Hindlimb muscle (tissue), 1 donor: ENCODE data around the gene OR9A4. TPM values are rescaled to one million over a fixed set of nuclear protein-coding genes. Genes with fewer than 3 reads are reported as not detected.
"Not testable (repeated sequence)": the region's sequence is repeated elsewhere in the genome, so short reads cannot be mapped to it uniquely, and the experiment has no call there.

Experiments
- DNase-seq: peaks from one replicate; pipeline ENCODE4 v3.0.0-alpha.2; 2013
- polyA plus RNA-seq: library from polyadenylated mRNA; unstranded; fragments of 120-200 nt; gene quantifications from one replicate; pipeline ENCODE4 v1.2.1, GENCODE V29; 2013; ENCODE audit not compliant: insufficient read length

Gene OR9A4
- polyA plus RNA-seq: not detected

DNA sequence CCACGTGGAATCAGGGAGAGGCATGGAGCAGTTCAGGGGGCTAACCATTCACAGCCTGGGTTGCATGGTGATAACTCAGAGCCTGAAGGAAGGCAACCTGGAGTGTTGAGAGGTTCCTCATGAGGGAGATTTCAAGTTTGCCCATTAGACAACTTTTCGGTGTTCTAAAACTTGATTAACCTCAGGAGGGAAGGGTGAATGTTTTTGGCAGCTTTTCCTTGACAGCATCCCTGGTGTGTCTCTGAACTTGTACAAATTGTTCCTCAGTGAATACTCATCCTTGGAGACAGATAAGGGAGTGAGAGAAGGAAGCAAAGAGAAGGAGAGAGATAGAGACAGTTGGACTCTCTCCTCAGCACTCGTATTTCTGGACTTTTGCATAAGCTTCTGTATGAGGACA lies at the start of gene OR9A4:
TSS of gene OR9A4 (plus strand) at position 301 of the 400 bp plus-strand sequence. CDS start 2,477 bp downstream, outside the sequence.
- DNase-seq: no peak

DNA sequence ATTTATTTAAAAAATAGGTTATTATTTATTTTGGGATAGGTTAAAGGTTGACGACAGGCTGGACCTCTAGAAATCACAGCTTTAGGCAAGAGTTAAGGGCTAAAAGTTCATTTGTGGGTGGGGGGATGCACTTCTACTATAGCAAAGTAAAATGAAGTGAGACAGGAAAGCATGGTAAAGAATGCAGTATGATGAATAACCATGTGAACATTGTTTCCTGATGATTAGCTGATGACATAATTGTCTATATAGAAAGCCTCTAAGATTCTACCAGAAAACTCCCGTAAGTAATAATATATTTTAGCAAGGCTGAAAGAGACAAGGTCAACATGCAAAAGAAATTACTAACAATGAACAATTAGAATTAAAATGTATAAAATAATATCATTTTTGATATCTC lies 49.2 kb upstream of the OR9A4 start:
- no peak for DNase-seq

GRCh38 chr7:141872931-141873330 lies 43.3 kb upstream of the OR9A4 start:
- no peak for DNase-seq

DNA sequence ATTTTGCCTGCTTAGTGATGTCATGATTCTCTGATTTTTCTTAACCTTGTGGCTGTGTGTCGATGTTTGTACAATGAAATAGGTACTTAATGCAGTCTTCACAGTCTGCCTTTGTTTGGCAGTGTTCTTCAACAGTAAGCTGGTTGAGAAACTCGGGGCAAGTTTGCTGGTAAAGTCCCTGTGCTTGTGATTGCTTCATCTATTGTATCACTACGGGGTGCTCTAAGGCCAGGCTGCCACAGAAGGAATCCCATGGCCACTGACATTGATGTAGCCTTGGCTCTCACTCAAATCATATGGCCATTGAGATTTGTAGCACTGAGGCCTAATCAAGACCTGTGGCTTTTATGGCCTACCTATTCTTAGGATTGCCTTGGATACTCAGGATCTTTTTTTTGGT lies 41.4 kb upstream of the OR9A4 start:
- DNase-seq: no peak

- no peak for DNase-seq
Measured at GRCh38 chr7:141875453-141875852, 40.7 kb upstream of the OR9A4 start.

DNA sequence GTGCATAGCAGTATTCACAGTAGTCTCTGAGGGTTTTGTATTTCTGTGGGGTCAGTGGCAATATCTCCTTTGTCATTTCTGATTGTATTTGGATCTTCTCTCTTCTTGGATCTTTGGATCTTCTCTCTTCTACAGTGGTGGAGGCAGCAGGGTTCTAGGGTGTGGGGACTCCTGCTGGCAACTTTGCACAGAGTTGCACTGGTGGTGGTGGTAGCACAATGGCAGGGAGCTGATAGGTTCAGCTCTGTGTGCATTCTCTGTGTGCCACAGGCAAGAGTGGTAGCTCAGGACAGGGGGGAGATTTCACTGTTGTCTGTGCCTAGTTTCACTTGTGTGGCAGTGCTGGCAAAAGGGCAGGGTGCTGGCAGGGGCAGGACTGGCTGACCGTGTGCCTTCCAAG lies 39.8 kb upstream of the OR9A4 start:
- DNase-seq: no peak

- no peak for DNase-seq
Measured at GRCh38 chr7:141877365-141877764, 38.8 kb upstream of the OR9A4 start.

DNA sequence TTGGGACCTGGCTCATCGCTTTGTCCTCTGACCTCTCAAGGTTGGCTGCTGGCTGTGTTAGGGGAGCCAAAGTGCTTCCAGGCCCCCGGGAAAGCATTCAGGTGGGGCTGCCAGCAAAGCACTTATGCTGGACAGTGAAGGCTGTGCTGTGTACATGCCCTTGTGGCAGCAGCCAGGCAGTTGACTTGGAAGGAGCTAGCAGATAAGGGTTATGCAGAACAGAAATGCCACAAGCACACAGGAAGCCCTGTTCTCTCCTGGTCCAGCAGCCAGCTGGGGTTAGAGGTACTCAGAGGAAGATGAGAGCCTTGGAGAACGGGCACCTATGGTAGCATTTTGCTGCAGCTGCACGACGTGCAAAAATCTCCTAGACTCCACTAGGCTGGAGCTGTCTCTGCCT lies 35.2 kb upstream of the OR9A4 start:
- DNase-seq: no peak

DNA sequence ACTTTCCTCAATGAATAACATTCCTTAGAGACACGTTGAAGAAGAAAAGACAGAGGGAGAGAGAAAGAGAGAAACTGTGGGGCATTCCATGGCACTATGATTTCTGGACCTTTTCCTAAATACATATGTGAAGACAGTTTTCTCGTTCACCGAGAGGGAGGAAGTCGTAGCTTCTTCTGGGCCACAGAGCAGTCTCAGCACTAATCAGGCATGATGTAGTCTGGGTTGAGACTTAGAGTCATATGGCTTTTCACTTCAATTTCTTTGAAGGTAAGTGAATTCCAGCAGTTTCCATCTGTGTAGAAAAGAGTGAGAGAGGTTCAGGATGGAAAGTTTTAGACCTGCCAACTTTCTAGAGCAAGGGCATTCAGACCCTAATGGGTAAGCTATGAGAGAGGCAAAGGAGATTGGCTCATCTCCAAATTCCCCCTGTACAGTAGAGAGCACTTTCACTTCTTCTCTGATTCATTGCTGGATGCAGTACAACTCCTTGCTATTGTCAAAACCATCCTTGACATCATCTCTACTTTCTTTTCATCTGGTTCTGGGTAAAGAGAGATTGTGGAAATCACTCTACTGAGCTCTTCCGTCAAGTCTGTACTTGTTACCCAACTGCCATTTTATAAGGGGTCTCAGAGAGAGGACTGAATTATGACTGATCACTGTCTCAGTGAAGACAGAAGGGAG lies 31.5 kb upstream of the OR9A4 start:
- DNase-seq: no peak

DNA sequence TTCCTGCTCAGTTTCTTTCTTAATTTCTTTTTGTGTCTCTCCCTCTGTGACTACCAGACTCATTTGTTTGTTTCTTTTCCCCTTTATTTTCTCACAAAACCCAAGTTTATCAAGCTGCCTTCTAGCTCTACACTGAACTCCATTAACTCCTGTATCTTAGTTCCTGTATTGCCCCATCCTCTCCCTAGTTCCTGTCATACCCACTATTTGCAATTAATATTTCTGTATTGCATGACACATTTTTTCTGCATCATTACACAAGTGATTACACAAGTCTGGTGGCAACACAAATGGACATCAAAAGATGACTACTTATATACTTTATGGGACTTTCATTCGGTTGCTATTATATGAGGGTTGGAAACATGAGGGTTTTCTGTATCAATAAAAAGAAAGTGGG lies 26.9 kb upstream of the OR9A4 start:
- no peak for DNase-seq

- DNase-seq: no peak
Measured at GRCh38 chr7:141891336-141891735, 24.9 kb upstream of the OR9A4 start.

GRCh38 chr7:141899366-141899765 lies 16.8 kb upstream of the OR9A4 start:
- not testable (repeated sequence) for DNase-seq

DNA sequence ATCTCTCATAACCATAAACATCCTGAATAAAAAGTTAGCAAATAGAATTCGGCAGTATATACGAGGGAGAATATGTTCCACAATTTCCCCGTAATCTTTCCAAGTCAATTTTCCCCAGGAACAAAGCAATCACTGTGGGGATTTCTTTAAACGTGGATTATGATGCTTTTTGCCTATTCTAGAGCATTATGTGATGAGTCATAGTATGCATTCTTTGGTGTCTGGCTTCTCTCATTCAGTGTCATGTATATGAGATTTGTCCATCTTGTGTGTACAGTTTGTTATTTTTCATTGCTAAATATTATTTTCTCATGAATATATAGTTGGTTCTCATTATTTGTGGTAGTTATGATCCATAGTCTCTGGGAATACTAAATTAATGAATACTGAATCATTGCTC lies 9.9 kb upstream of the OR9A4 start:
- no peak for DNase-seq

- DNase-seq: no peak
Measured at GRCh38 chr7:141911391-141911790, 4.8 kb upstream of the OR9A4 start.

GRCh38 chr7:141915565-141915964 lies 634 bp upstream of the OR9A4 start:
- DNase-seq: no peak

- no peak for DNase-seq
Measured at GRCh38 chr7:141920281-141920680, 4.1 kb downstream of the OR9A4 start.

- DNase-seq: no peak
Measured at GRCh38 chr7:141928146-141928844, 12.1 kb downstream of the OR9A4 start.

DNA sequence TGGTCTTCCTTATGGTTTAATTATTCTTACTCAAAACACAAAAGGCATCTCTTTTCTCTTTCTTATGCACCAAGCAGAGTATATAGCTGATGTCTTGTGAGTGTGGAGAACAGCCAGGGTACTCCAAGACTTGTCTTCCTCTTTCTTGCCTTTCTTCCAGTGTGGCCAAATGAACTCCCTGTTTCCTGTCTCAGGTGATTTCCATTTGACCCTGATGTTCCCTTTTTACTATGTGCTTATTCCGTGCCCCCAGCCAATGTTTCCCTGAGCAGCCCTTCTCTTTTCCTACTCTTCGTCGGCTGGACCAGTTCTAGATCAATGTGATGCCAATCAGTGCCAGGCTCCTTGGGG lies 12.6 kb downstream of the OR9A4 start:
- DNase-seq: no peak

GRCh38 chr7:141930211-141930610 lies 14.0 kb downstream of the OR9A4 start:
- no peak for DNase-seq

DNA sequence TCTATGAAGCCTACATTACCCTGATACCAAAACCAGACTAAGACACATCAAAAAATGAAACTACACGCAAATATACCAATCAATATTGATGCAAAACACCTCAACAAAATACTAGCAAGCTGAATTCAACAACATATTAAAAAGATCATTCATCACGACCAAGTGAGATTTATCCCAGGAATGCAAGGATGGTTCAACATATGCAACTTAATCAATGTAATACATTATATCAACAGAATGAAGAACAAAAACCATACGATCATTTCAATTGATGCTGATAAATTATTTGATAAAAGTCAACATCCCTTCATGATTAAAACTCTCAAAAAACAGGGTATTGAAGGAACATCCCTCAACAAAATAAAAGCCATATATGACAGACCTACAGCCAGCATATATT lies 24.9 kb downstream of the OR9A4 start:
- no peak for DNase-seq

GRCh38 chr7:141943846-141944245 lies 27.6 kb downstream of the OR9A4 start:
- no peak for DNase-seq

DNA sequence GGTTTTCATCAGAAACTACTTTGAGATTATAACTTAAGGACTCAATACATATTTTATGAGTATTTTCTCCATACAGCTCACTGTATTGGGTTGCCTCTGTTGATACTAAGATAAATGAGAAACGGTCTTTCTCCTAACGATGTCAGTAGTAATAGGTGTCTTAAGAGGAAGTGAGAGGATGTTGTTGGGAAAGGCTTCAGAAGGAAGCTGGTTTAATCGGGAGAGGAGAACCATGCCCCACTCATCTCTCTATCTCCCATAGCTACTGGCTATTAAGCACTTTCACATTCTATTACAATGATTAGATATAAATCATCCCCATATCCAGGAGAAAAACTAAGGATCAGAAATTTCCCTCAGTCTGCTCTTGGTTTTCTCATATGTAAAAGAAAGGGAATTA lies 28.6 kb downstream of the OR9A4 start:
- no peak for DNase-seq

- no peak for DNase-seq
Measured at GRCh38 chr7:141945356-141945755, 29.2 kb downstream of the OR9A4 start.

DNA sequence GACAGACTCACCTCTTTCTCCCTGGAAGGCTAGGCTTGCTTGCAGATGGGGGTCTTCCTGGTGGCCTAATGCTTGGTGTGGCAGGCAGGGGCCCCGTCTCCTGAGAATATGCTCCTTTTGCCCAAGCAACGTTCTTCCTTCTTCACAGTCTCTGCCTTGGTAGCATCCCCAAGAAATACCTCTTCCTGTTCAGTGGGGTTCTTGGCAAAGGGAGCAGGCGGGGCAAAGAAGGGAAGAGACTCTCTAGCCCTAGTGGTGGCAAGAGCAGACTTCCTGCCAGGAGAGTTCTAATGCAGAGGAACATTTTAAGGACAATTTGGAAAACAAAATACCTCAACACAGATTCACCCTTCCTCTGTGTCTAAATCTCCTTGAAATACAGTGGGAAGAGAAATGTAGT lies 30.6 kb downstream of the OR9A4 start, which contains the start of gene CLEC5A:
TSS of gene CLEC5A (minus strand) at position 179 of the 400 bp plus-strand sequence. CDS start 682 bp downstream, outside the sequence.
- no peak for DNase-seq
